ENCODE data around the gene HORMAD2.

DNA sequence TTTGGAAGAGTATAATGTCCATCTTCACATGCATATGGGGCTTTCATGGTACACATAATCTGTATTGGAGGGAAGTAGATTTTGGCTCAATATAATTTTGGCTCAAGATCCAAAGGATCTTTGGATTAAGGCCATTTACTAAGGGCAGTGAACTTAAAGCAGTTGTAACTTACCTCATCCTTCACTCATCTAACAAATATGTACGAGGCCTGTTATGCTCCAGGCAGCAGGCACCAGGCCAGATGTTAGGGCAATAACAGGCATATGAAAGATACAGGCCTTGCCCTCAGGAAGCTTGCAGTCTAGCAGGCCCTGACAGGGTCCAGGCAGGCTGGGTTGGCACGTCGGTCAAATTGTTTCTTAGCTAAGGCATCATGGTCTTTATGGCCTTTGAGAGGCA lies 121.7 kb downstream of the HORMAD2 start:
- TF ChIP-seq, protein P1, sequence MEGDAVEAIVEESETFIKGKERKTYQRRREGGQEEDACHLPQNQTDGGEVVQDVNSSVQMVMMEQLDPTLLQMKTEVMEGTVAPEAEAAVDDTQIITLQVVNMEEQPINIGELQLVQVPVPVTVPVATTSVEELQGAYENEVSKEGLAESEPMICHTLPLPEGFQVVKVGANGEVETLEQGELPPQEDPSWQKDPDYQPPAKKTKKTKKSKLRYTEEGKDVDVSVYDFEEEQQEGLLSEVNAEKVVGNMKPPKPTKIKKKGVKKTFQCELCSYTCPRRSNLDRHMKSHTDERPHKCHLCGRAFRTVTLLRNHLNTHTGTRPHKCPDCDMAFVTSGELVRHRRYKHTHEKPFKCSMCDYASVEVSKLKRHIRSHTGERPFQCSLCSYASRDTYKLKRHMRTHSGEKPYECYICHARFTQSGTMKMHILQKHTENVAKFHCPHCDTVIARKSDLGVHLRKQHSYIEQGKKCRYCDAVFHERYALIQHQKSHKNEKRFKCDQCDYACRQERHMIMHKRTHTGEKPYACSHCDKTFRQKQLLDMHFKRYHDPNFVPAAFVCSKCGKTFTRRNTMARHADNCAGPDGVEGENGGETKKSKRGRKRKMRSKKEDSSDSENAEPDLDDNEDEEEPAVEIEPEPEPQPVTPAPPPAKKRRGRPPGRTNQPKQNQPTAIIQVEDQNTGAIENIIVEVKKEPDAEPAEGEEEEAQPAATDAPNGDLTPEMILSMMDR (IDR thresholded peaks at IDR 0.05 in 2 of 3, conservative IDR thresholded peaks at IDR 0.05 in 1 of 3; ENCODE audit: insufficient read depth in 2 of 3, low read depth in 1 of 3, low read length in 3 of 3), result no peak
- no peak for TF ChIP-seq ZNF384 (IDR thresholded peaks at IDR 0.05; ENCODE audit: low read depth, low read length)
- TF ChIP-seq, protein P2, sequence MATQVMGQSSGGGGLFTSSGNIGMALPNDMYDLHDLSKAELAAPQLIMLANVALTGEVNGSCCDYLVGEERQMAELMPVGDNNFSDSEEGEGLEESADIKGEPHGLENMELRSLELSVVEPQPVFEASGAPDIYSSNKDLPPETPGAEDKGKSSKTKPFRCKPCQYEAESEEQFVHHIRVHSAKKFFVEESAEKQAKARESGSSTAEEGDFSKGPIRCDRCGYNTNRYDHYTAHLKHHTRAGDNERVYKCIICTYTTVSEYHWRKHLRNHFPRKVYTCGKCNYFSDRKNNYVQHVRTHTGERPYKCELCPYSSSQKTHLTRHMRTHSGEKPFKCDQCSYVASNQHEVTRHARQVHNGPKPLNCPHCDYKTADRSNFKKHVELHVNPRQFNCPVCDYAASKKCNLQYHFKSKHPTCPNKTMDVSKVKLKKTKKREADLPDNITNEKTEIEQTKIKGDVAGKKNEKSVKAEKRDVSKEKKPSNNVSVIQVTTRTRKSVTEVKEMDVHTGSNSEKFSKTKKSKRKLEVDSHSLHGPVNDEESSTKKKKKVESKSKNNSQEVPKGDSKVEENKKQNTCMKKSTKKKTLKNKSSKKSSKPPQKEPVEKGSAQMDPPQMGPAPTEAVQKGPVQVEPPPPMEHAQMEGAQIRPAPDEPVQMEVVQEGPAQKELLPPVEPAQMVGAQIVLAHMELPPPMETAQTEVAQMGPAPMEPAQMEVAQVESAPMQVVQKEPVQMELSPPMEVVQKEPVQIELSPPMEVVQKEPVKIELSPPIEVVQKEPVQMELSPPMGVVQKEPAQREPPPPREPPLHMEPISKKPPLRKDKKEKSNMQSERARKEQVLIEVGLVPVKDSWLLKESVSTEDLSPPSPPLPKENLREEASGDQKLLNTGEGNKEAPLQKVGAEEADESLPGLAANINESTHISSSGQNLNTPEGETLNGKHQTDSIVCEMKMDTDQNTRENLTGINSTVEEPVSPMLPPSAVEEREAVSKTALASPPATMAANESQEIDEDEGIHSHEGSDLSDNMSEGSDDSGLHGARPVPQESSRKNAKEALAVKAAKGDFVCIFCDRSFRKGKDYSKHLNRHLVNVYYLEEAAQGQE (IDR thresholded peaks at IDR 0.05; ENCODE audit: borderline replicate concordance), result no peak
- TF ChIP-seq, protein P2 (CRISPR knock-in tag; IDR thresholded peaks at IDR 0.05; ENCODE audit: low read depth), result no peak
- TF ChIP-seq EZH2 (IDR thresholded peaks at IDR 0.05; ENCODE audit: borderline replicate concordance, low read depth, low read length), result no peak
- no peak for TF ChIP-seq HDGF (IDR thresholded peaks at IDR 0.05)
- TF ChIP-seq FOS (IDR thresholded peaks at IDR 0.05; ENCODE audit: extremely low read depth, insufficient read length), result no peak
- TF ChIP-seq POLR2A (conservative IDR thresholded peaks at IDR 0.05), result no peak
- no peak for TF ChIP-seq U2AF2 (optimal IDR thresholded peaks at IDR 0.05; ENCODE audit: low read depth, low read length)
- no peak for TF ChIP-seq SIX5 (IDR thresholded peaks at IDR 0.05; ENCODE audit: borderline replicate concordance in 1 of 2, insufficient read depth in 1 of 2, low read depth in 1 of 2, low read length in 2 of 2)
- TF ChIP-seq RBM14 (IDR thresholded peaks at IDR 0.05; ENCODE audit: borderline replicate concordance, insufficient read depth, low read depth, low read length), result no peak
- no peak for TF ChIP-seq NUFIP1 (IDR thresholded peaks at IDR 0.05; ENCODE audit: partially characterized antibody)
